MM.1S (cell line): ENCODE measurements around the gene DYNC1H1.

ENCODE experiments used
- DNase-seq: peaks from one replicate; pipeline ENCODE4 v3.0.0-alpha.2; 2015
- H2AFZ ChIP-seq: fragments of 300-600 bp; sonication (generic); 2 replicates; pipeline ENCODE4 v1.6.0; 2016; ENCODE audit warnings: antibody characterized with exemption, low read length
- H3F3A ChIP-seq: fragments of 300-600 bp; sonication (generic); 2 replicates; pipeline ENCODE4 v1.6.1; 2016; ENCODE audit warnings: mild to moderate bottlenecking, antibody characterized with exemption, low read length, moderate library complexity, mixed read lengths; ENCODE audit not compliant: insufficient read depth
- H3K27ac ChIP-seq: fragments of 300-600 bp; sonication (generic); 2 replicates; pipeline ENCODE4 v1.5.1; 2016; ENCODE audit warnings: mild to moderate bottlenecking, low read length
- H3K27me3 ChIP-seq: fragments of 300-600 bp; sonication (generic); replicated peaks from 2 replicates; pipeline ENCODE4 v1.6.0; 2016; ENCODE audit warnings: low read length; ENCODE audit not compliant: insufficient read depth
- H3K36me3 ChIP-seq: fragments of 300-600 bp; sonication (generic); replicated peaks from 2 replicates; pipeline ENCODE4 v1.6.1; 2016; ENCODE audit warnings: mild to moderate bottlenecking, low read length, mixed read lengths; ENCODE audit not compliant: insufficient read depth
- H3K4me1 ChIP-seq: fragments of 300-600 bp; sonication (generic); 2 replicates; pipeline ENCODE4 v1.6.1; 2016; ENCODE audit warnings: low read length, mixed read lengths
- H3K4me2 ChIP-seq: fragments of 300-600 bp; sonication (generic); 2 replicates; pipeline ENCODE4 v1.6.0; 2016; ENCODE audit warnings: low read depth, low read length
- H3K4me3 ChIP-seq: fragments of 300-600 bp; sonication (generic); 2 replicates; pipeline ENCODE4 v1.5.1; 2016; ENCODE audit warnings: low read length, mixed read lengths
- H3K79me2 ChIP-seq: fragments of 300-600 bp; sonication (generic); 2 replicates; pipeline ENCODE4 v1.6.1; 2016; ENCODE audit warnings: mixed run types, low read length, mixed read lengths
- H3K9ac ChIP-seq: fragments of 300-600 bp; sonication (generic); 2 replicates; pipeline ENCODE4 v1.6.1; 2016; ENCODE audit warnings: low read length, mixed read lengths
- H3K9me2 ChIP-seq: fragments of 300-600 bp; sonication (generic); replicated peaks from 2 replicates; pipeline ENCODE4 v1.6.1; 2016; ENCODE audit warnings: mild to moderate bottlenecking, low read length, mixed read lengths; ENCODE audit not compliant: insufficient read depth
- H3K9me3 ChIP-seq: fragments of 300-600 bp; sonication (generic); replicated peaks from 2 replicates; pipeline ENCODE4 v1.6.1; 2016; ENCODE audit warnings: mild to moderate bottlenecking, low read length, mixed read lengths; ENCODE audit not compliant: insufficient read depth
- H4K20me1 ChIP-seq: fragments of 300-600 bp; sonication (generic); 2 replicates; pipeline ENCODE4 v1.6.1; 2016; ENCODE audit warnings: mild to moderate bottlenecking, low read length, moderate library complexity, mixed read lengths; ENCODE audit not compliant: insufficient read depth
- EZH2 ChIP-seq: fragments of 300-600 bp; sonication (generic); optimal IDR thresholded peaks from 2 replicates; pipeline ENCODE3; 2017; ENCODE audit warnings: low read depth, mild to moderate bottlenecking, antibody characterized with exemption, low read length, mixed read lengths
- EZH2phosphoT487 ChIP-seq: fragments of 300-600 bp; sonication (generic); IDR thresholded peaks from 2 replicates; pipeline ENCODE4 v1.6.1; 2018; ENCODE audit warnings: antibody characterized with exemption, low read length
- TF ChIP-seq, protein P1 (sequence below): fragments of 300-600 bp; sonication (generic); IDR thresholded peaks from 2 replicates; pipeline ENCODE4 v1.5.1; 2016; ENCODE audit warnings: antibody characterized with exemption, low read length, mixed read lengths

The DYNC1H1 gene

DNA sequence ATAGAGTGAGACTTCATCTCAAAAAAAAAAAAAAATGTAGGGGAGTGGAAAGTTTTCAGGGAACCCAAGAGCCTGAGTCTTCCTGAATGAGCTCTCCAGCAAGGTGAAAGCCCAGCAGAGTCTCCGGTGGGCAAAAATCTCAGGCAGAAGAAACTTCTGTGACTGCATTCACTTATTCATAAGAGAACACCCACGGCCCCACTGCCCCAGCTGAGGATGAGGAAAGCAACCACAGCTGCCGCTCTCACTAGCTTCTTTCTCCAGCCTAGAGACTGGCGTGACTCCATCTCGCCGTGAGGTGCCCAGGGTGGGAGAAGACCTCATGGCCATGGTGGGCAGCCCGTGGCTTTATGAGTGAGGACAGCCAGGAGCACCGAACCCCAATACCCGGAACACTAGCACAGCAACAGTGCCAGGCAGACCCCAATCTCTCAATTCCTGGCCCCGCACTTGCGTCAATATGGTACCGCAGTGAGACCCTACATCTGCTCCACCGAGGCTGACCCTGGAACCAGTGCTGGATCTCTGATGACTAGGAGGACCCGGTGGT, 29.7 kb upstream of the DYNC1H1 start:
- Histone ChIP-seq H3F3A (no peaks in the 10 kb centered on the region), H3K9me2 (no peaks in the 10 kb centered on the region), H3K4me1 (no peaks in the 10 kb centered on the region), H3K9ac (no peak overlapping the region), H3K4me3 (no peak overlapping the region), H3K4me2 (no peak overlapping the region), H3K27ac (no peak overlapping the region), H3K36me3 (no peaks in the 10 kb centered on the region), H2AFZ (no peak overlapping the region), H3K27me3 (no peaks in the 10 kb centered on the region), H3K9me3 (no peaks in the 10 kb centered on the region), H4K20me1 (no peaks in the 10 kb centered on the region), H3K79me2 (no peaks in the 10 kb centered on the region)
- no peak for DNase-seq
- TF ChIP-seq, protein P1, sequence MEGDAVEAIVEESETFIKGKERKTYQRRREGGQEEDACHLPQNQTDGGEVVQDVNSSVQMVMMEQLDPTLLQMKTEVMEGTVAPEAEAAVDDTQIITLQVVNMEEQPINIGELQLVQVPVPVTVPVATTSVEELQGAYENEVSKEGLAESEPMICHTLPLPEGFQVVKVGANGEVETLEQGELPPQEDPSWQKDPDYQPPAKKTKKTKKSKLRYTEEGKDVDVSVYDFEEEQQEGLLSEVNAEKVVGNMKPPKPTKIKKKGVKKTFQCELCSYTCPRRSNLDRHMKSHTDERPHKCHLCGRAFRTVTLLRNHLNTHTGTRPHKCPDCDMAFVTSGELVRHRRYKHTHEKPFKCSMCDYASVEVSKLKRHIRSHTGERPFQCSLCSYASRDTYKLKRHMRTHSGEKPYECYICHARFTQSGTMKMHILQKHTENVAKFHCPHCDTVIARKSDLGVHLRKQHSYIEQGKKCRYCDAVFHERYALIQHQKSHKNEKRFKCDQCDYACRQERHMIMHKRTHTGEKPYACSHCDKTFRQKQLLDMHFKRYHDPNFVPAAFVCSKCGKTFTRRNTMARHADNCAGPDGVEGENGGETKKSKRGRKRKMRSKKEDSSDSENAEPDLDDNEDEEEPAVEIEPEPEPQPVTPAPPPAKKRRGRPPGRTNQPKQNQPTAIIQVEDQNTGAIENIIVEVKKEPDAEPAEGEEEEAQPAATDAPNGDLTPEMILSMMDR, result no peak
- TF ChIP-seq EZH2phosphoT487 (no peak), EZH2 (no peak)

DNA sequence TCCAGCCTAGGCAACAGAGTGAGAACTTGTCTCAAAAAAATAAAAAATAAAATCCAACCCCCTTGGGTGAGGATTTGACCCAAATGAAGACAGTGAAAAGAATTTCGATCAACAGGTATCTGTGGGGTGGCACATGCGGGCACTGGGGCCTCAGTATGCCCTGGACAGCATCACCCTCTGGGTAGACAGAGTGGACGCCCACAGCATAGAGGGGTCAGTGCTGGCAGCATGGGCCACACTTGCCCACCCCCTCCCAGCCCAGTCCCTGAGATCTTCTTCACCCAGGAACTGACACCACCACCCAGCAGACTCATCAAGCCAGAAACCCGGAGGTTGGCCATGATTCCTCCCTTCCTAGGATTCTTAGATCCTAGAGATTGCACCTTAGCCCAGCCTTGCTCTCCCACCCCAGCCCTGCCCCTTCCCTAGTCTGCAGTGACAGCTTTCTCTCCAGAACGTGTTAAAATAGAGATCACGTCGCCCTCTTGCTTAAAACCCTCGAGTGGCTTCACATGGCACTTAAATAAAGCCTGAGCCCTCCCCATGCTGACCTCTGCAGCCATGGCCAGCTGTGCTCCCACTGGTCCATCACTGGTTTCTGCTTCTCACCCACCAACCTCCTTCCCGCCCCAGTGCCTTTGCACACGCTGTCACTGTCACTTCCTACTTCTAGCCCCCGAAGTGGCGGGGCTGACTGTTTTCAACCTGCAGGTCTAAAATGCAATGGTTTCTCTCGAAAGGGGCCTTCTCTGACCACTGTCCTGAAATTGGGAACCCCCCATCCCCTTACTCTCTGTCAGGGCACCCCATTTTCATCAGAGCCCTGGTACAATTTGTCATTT, 26.2 kb upstream of the DYNC1H1 start:
- Histone ChIP-seq H2AFZ (no peak overlapping the region), H3K4me1 (no peaks in the 10 kb centered on the region), H3K79me2 (no peaks in the 10 kb centered on the region), H3K36me3 (no peaks in the 10 kb centered on the region), H4K20me1 (no peaks in the 10 kb centered on the region), H3K9ac (no peak overlapping the region), H3F3A (no peaks in the 10 kb centered on the region), H3K9me3 (no peaks in the 10 kb centered on the region), H3K4me2 (no peak overlapping the region), H3K27ac (no peak overlapping the region), H3K9me2 (no peaks in the 10 kb centered on the region), H3K27me3 (no peaks in the 10 kb centered on the region), H3K4me3 (no peak overlapping the region)
- TF ChIP-seq EZH2phosphoT487 (no peak), EZH2 (no peak)
- TF ChIP-seq, protein P1, result no peak
- no peak for DNase-seq

DNA sequence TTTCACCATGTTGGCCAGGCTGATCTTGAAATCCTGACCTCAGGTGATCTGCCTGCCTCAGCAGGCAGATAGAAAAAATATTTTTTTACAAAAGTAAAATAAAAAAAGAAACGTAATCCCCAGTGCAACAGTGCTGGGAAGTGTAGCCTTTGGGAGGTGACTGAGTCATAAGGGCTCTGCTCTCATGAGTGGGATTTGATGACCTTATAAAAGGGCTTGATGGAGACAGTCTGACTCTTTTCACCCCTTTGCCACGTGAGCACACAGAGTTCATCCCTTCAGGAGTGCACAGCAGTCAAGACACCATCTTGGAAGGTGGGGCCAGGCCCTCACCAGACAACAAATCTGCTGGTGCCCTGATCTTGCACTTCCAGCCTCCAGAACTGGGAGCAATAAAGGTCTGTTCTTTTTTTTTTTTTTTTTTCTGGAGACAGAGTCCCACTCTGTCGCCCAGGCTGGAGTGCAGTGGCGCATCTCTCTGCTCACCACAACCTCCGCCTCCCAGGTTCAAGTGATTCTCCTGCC, 24.7 kb upstream of the DYNC1H1 start:
- no peaks in the 10 kb centered on the region for H3K4me1 ChIP-seq
- no peaks in the 10 kb centered on the region for H3K9me3 ChIP-seq
- no peak for DNase-seq
- no peak overlapping the region for H3K4me2 ChIP-seq
- H2AFZ ChIP-seq, result no peak overlapping the region
- no peaks in the 10 kb centered on the region for H3K9me2 ChIP-seq
- H3K79me2 ChIP-seq, result no peaks in the 10 kb centered on the region
- TF ChIP-seq EZH2, result no peak
- no peak for TF ChIP-seq EZH2phosphoT487
- TF ChIP-seq, protein P1, result no peak
- no peaks in the 10 kb centered on the region for H4K20me1 ChIP-seq
- H3K27ac ChIP-seq, result no peak overlapping the region
- no peaks in the 10 kb centered on the region for H3K36me3 ChIP-seq
- H3K9ac ChIP-seq, result no peak overlapping the region
- H3F3A ChIP-seq, result no peaks in the 10 kb centered on the region
- H3K4me3 ChIP-seq, result no peak overlapping the region
- no peaks in the 10 kb centered on the region for H3K27me3 ChIP-seq
